Measurements from ENCODE around the gene PTCD3.

PTCD3 gene

GRCh38 chr2:86147793-86148192 lies 41.8 kb downstream of the PTCD3 start:
- DNase-seq: no peak

GRCh38 chr2:86150502-86150901 lies 44.5 kb downstream of the PTCD3 start:
- no peak for DNase-seq

GRCh38 chr2:86157009-86157556 lies 51.0 kb downstream of the PTCD3 start:
- DNase-seq: no peak

- DNase-seq: no peak
Measured at GRCh38 chr2:86158286-86158685, 52.3 kb downstream of the PTCD3 start.

GRCh38 chr2:86160156-86160952 lies 54.3 kb downstream of the PTCD3 start:
- DNase-seq: no peak

GRCh38 chr2:86170449-86170848 lies 64.4 kb downstream of the PTCD3 start:
- no peak for DNase-seq

GRCh38 chr2:86171295-86171694 lies 65.3 kb downstream of the PTCD3 start:
- no peak for DNase-seq

- DNase-seq: no peak
Measured at GRCh38 chr2:86172610-86173009, 66.6 kb downstream of the PTCD3 start.

- no peak for DNase-seq
Measured at GRCh38 chr2:86174445-86174844, 68.4 kb downstream of the PTCD3 start.

GRCh38 chr2:86175828-86176227 lies 69.8 kb downstream of the PTCD3 start:
- no peak for DNase-seq

GRCh38 chr2:86176597-86176996 lies 70.6 kb downstream of the PTCD3 start:
- DNase-seq: no peak

GRCh38 chr2:86185517-86186212 lies 79.6 kb downstream of the PTCD3 start:
- DNase-seq: no peak

- DNase-seq: peak; percentile 42
Measured at GRCh38 chr2:86186431-86186830, 80.4 kb downstream of the PTCD3 start.

- DNase-seq: peak; percentile 66
Measured at GRCh38 chr2:86189782-86190416, 83.9 kb downstream of the PTCD3 start.

Data from hematopoietic multipotent progenitor cell treated with erythropoietin and hydrocortisone succinate and interleukin-3 and kit ligand, for 8 days (in vitro differentiated cells).